NCI-H2227 (cell line): ENCODE results near the gene IL10RB.

Source experiments
- DNase-seq: peaks from one replicate; lab custom pipeline; 2025; ENCODE audit not compliant: unreplicated experiment; lab: John Stamatoyannopoulos, UW

The IL10RB gene

DNA sequence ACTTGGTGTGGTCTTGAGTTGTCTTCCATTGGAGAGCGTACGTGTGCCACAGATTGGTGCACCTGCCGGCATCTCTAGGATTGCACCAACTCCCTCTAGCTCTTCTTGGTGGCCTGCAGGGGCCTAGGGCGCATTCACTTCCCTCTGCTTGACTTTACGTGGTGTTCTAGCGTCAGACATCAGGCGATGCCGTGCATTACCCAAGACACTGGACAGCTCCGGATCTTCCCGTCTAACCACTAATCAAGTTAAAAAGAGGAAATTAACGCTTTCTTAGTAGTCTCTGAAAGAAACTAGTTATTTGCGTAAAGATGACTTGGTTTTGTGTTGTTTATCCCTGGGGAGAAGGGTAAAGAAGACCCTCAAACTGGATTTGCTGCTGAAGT lies 510 bp upstream of the IL10RB start:
- DNase-seq = peak; percentile 52

DNA sequence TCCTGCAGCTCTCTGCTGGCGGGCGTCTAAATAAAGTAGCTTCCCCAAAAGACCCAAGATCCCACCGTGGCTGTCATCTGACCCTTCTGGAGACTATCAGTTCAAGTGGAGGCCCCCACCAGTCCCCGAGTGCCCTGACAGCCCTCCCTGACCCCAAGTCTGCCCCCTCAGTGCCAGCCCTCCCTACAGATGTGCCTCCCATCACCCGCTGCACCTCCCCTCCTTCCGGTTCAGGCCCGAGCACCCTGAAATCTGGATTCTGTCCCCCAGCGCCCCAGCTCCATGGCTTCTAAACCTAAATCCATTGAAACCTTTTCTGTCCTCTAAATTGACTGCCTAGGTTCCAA lies 595 bp downstream of the IL10RB start:
- no peak for DNase-seq

DNA sequence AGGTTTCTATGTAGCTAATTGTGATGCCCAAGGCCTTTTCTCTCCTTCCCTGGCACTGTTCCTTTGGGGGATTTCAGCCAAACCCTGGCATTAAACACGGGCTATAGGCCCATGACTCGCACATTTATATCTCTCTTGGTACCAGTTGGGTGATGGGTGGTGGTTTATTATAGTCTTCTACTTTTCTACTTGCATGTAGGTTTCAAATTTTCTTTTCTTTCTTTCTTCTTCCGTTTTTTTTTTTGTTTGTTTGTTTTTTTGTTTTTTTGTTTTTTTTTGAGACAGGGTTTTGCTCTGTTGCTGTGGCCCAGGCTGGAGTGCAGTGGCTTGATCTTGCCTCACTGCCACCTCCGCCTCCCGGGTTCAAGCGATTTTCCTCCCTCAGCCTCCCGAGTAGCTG lies 1.1 kb downstream of the IL10RB start:
- no peak for DNase-seq

DNA sequence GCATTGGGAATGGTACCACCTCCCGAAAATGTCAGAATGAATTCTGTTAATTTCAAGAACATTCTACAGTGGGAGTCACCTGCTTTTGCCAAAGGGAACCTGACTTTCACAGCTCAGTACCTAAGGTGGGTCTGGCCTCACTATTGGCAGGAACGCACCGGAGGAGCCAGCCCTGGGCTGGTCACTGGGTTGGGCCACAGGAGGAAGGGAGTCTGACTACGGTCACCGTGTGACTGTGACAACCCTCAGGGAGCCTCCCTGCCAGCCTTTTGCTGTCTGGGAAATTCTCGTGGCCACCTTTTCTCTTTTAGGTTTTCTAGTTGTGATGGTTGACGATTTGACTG lies 2.2 kb downstream of the IL10RB start:
- DNase-seq = no peak

DNA sequence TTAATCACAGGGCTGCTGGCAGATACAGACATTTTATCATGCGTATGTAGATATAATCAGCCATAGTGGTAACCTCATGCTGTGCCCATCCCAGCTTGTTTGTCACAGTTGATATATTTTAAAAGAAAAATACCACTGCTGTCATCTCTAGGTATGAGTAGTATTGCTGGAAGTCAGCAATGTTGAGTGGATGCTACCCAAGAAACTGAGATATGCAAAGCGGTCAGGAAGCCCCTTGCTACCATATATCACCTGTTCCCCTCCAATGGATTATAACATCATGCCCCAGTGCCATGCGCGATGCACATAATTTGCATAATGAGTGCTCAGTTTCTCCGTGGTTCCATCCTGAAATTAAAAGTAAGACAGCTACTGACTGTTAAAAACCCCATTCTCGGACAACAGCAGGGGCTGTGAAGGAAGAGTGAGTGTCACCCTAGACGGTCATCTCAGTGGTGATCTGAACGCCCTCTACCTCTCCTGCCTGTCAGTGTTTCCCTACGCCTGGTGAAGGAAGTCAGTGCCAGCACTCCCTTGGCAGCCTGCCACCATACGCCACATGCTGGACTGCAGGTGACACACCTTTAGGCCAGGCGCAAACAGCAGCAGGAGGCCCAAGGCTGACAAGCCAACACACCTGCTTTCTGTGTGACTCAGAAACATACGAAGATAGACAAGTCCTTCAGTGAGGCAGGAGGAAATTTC lies 2.7 kb downstream of the IL10RB start:
- no peak for DNase-seq

DNA sequence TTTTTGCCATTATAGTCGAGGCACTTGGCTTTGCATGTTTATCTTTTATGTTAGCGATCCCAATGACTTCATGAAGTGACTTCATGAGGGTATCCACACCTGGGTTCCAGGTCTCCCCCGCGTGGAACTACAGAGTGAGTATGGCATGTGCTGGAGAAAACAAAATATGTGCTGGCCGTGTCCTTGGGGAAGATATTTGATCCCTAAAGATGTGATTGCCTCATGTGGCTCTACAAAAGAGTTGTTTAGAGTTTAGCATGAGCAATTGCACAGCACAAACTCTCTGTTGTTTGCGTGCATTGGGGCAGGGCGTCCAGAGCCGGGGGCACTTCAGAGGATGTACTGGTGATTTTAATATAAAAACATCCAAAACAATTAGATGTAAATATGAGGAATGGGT lies 4.8 kb downstream of the IL10RB start:
- no peak for DNase-seq

DNA sequence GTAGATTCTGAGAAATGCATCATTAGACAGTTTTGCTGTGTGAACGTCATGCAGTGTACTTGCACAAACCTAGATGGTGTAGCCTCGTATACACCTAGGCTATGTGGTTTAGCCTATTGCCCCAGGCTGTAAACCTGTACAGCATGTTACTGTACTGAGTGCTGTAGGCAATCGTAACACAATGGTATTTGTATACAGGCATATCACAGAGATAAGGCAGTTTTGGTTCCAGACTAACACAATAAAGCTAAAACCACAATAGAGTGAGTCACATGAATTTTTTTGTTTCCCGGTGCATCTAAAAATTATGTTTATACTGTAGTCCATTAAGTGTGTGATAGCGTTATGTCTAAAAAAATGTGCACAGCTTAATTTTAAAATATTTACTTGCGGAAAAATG lies 6.9 kb downstream of the IL10RB start:
- no peak for DNase-seq

DNA sequence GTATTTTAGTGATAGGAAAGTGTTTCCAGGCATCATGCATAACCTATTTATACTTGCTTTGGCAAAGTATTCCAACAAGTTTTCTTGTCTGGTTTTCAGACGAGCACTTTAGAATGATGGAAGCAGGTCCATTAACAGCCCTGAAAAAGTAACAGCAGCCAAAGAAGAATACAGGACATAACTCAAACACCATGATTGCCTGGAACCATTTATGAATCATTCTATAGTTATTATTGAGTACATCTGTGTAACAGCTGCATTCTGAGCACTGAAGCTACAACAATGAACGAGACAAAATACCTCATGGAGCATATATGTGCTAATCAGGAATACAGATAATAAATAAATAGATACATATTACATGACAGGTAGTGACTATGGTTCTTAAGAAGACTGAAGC lies 12.6 kb downstream of the IL10RB start:
- no peak for DNase-seq

DNA sequence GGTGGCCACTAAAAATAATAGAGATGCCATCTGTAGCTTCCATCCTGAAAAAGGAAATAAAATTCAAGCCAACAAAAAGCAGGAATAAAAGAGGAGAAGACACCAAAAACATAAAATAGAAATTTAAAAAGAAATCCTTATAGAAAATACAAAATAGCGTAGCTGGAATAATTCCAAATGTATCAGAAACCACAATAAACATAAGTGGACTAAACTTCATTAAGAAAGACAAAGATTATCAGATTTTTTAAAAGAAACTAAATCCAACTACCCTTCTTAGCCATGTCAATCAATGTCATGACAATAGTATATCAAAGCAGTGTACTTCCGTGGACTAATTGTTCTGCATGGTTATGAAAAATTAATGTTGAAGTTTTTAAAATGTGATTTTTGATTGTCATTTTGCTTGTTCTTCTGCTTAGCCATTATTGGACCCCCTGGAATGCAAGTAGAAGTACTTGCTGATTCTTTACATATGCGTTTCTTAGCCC lies 13.2 kb downstream of the IL10RB start:
- DNase-seq = no peak

DNA sequence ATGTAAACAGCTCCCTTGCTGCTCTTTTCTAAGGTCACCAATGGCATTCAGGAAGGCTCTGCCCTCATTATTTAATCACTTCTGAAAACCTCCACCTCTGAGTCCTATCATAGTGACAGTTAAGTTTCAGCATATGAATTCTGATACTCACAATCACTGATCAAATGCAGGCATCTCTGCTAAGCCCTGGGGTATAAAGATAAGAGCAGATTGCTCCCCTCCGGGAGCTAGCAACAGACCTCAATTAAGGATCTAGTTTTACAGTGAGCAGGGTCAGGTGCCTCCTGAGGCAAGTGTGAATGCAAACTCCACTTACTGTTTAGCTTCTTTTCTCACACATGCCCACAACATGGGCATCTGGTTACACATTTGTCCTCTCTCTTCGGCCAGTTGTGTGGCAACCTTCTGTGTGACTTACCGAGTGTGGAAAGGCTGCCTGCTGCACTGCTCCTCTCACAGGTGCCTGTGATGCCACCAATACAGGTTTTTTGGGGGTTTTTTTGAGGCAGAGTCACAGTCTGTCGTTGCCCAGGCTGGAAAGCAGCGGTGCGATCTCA lies 15.0 kb downstream of the IL10RB start:
- no peak for DNase-seq

DNA sequence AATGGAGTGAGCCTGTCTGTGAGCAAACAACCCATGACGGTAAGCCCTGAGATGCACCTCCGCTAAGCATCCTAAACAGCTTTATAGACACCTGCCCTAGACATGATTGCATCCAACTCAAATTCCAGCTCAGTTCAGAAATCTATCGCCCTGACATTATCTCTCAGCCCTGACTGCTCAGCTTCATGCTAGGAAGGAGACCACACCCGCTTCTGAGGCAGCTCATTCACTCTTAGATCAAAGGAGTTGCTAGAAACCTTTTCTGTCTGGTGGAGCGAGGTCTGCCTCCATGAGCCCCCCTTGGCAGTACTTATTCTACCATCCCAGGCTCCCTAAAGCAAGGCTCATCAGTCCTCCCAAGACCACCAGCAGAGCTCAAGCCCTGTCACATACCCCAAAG lies 17.0 kb downstream of the IL10RB start:
- no peak for DNase-seq

DNA sequence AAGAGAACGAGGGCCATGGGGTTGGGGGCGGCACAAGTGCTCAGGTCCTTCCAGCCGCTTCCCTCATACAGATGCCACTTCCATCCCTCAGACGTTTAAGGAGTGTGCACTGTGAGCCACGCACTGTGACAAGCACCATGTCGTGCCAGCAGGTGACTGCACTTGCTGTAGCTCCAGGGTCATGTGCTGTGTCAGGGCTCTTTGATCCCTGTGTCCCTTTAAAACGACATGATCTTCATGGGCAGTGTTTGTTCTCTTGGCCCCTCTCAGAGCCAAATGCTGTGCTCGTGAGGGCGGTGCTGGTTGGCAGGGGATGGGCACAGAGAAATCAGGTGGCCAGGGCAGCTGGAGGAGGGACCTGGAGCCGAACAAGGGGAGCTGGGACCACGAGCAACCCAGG lies 19.9 kb downstream of the IL10RB start:
- no peak for DNase-seq

DNA sequence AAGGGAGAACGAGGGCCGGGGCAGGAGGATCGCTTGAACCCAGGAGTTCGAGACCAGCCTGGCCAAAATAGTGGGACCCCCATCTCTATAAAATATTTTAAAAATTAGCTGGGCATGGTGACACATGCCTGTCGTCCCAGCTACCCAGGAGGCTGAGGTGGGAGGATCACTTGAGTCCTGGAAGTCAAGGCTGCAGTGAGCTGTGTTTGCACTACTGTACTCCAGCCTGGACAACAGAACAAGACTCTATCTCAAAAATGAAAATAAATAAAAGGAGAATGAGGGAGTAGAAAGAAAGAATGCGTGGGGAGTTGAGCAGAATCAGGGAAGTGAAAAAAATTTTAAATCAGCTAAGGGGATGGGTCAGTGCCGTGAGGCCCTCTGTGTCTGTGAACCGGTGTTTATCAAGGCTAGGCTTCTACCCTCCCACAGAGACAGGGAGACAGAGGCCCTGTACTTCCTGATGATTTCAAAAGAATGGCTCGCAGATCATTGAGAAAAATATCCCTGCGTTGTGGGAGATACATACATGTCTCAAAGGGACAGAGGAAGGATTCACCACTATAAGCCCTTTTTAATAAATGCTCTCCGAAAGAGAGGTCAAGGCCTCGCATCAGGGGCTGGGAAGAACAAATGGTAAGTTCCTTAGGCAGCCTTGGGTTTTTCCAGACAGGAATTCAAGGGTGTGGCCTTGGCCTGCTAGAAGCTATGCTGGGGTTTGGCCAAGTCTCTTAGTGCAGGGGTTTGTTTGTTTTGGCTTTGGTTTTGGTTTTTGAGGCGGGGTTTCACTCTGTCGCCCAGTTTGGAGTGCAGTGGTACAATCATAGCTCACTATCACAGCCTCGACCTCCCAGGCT lies 20.7 kb downstream of the IL10RB start:
- DNase-seq = no peak

DNA sequence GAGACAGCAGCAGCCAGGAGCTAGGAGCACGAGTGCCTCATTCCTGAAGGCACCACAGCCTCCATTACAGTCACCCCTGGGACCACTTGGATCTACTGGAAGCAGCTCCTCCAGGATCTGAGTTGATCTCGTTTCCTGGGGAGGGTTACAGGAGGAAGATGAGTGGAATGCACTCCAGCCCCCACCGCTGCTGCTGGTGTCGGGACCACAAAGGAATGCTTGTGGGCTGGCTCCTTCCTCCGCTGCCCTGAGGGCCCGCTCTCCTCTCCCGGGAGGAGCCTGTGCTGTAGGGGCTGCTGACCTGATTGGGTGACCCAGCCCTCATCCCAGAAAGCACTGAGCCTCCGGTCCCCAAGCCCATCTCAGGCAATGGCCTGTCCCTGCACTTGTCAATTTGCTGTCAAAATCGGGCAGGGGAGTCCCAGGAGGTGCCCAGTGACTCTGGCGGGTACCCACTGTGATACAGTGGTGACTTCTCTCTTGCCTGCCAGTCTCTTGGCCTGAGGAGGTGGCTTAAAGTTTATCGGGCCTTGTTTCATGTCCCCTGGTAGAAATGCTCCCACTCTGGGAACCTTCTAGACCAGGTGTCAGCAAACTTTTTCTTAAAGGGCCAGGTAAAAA lies 23.1 kb downstream of the IL10RB start:
- no peak for DNase-seq

DNA sequence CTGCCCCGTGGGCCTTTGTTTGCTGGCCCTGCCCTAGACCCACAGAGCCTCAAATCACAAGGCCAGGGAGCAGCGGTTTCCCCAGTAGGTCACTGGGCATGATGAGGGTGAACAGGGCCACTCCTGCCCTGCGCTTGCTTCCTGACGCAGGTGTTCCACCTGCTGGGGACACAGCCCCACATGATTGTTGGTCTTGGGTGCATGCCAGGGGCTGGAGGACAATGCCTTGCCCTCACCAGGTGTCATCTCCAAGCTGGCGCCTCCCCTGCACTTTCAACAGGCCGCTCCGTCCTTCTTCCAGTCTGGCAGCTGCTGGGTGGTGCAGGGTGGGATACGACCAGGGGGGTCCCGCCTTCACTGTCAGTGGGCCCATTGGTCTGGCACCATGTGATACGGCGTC lies 24.3 kb downstream of the IL10RB start:
- DNase-seq = no peak

DNA sequence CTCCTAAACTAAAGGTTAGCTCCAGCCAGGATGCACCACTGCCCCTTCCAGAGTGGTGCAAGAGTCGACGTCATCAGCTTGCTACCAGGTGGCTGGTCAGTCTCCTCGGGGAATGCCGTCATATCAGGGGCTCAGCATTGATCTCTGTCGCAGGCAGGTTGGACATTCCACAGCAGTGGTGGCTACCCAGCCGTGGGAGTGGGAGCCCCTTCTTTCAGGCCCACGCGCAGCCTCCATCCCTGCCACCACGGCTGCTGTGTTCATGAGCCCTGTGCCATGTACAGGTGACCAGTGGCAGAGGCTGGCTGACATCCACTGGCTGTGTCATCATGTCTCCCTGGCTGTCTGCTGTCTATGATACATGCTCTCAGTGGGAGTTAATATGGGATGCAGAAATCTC lies 25.5 kb downstream of the IL10RB start:
- no peak for DNase-seq

DNA sequence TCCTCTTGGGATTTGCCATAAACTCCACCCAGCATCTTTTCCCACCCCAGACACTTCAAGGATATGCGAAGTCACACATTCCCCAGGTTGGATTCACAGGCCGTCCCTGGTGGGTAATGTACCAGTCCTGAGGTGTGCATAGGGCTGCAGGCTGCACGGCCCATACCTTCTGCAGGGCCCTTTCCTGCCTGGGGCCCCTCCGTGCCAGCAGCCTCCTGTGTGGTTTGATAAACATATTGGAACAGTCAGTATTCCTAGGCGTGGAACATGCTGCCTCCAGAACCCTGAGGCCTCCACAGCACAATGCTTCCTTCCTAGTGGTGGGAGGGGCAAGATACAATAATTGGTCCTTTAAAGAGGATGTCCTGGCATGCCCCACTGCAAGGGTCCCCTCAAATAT lies 26.6 kb downstream of the IL10RB start:
- no peak for DNase-seq

DNA sequence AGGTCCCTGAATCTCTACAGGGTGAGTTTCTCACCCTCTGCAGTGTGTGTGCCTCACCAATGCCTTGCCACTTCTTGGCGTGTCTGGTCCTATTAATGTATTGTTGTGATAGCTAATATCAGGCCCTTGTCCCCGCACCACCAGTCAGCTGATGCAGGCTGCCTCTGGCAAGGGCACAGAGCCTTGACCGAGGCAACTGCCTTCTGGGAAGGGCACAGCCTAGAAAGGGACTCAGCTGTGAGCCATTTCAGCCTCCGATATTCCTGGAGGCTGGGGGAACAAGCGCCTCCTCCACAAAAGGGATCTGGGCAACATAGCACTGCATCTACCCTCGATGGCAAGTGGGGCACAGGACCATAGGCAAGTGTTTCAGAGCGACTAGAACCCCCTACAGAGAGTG lies 27.0 kb downstream of the IL10RB start:
- DNase-seq = no peak

DNA sequence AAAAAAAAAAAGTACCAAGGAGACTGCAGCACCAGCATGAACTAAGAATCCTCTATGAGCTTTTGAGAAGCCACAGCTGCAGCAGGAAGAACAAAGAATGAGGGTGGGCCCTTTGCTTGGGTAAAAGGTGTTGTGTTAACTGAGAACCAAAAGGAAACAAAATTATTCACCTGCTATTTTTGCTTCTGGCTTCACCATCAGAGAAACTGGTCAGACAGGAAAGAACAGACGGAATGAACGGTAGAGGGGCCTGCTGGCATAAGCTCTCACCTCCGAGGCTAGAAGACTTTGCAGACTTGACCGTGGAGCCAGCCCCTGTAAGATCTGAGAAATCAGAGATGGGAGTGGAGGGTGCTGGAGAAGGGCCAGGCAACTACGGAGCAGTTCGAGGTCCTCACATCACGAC lies 27.6 kb downstream of the IL10RB start:
- no peak for DNase-seq

DNA sequence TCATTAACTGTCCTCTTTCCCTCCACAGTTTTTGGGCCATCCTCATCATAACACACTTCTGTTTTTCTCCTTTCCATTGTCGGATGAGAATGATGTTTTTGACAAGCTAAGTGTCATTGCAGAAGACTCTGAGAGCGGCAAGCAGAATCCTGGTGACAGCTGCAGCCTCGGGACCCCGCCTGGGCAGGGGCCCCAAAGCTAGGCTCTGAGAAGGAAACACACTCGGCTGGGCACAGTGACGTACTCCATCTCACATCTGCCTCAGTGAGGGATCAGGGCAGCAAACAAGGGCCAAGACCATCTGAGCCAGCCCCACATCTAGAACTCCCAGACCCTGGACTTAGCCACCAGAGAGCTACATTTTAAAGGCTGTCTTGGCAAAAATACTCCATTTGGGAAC lies 30.0 kb downstream of the IL10RB start:
- DNase-seq = no peak

DNA sequence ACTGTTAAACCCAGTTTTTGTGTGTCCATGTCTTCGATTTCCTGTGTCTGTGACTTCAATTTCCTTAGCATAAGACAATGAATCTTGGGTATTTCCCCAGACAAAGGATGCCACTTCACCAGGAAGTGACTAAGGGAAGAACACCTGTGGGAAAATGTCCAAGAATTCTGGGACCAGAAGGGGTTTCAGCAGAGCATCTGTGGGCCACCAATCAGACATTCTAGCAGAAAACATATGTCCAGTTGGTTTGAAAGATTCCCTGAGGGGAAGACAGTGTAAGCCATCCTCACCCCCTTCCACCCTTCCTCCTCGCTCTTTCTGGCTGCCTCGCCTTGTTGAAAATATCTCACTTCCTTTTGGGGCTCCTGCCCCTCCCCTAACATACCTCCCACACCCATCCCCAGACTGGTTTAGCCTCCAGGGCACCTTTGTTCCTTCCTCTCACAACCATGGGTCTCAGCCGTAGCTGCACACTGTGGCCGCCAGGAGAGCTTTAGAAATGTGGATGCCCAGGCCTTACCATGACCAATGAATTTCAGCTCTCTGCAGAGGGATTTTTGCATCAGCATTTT lies 33.1 kb downstream of the IL10RB start:
- no peak for DNase-seq
